KOPT-K1 (cell line): ENCODE data around the gene TCERG1L.
"Not testable (repeated sequence)": the region's sequence is repeated elsewhere in the genome, so short reads cannot be mapped to it uniquely, and the experiment has no call there.

Source experiments
- H3K27ac ChIP-seq: fragments of 200-600 bp; sonication (generic); 2 replicates; pipeline ENCODE4 v1.5.1; 2016; ENCODE audit warnings: antibody characterized with exemption, mild to moderate bottlenecking, low read depth, low read length; ENCODE audit not compliant: poor library complexity, severe bottlenecking
- H3K36me3 ChIP-seq: fragments of 200-600 bp; sonication (generic); 2 replicates; pipeline ENCODE4 v1.5.1; 2017; ENCODE audit warnings: antibody characterized with exemption, mild to moderate bottlenecking, low read length, moderate library complexity; ENCODE audit not compliant: insufficient read depth
- H3K9me3 ChIP-seq: fragments of 200-600 bp; sonication (generic); 2 replicates; pipeline ENCODE4 v1.5.1; 2017; ENCODE audit warnings: antibody characterized with exemption, low read length, mild to moderate bottlenecking; ENCODE audit not compliant: insufficient read depth, poor library complexity, severe bottlenecking

TCERG1L gene

DNA sequence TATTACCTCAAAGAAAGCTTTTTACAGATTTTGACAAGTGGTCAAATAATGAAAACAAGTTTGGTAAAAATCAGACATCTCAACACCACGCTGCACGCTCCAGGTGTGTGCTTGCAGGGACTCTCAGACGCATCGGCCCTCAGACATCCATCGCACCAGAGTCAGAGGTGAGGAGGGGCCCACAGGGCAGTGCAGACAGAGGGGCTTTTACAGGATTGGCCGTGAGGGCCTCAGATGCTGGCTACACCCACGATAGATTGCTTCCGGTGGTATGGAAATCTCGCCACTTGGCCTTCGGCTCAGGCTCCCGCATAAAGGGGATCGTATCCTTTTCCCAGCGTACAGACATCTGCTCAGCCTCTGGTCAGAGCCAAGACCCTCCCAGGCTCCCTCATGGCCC lies 72.1 kb downstream of the TCERG1L start:
- Histone ChIP-seq H3K36me3 (no peaks in the 10 kb centered on the region), H3K27ac (no peak overlapping the region), H3K9me3 (no peaks in the 10 kb centered on the region)

DNA sequence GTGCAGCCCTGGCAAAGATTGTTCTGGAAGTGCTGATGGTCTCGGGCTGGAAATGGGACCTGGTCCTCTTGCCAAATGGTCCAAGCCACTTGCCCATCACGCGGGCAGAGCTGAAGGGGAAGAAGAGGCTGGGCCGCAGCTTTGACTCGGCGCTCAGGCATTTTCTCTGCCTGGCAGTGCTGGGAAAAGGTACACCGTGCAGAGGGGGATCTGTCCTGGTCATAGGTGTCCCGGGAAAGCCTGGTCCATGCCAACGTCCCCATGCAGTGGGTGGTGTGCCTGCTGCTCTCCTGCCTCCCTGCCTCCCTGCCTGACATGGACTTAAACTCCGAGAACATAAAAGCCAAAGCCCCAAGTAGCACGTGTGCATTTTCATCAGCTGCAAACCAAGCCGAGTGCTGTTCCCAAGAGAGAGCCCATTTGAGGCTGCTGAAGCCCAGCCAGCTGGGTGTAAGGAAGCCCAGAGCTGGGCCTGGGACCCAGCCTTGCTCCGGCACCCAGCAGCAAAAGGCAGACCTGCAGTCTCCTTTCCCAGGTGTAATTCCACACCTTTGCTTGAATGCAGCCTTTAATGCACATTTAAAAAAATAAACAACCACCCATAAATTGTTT lies 72.7 kb downstream of the TCERG1L start:
- H3K27ac ChIP-seq, result no peak overlapping the region

DNA sequence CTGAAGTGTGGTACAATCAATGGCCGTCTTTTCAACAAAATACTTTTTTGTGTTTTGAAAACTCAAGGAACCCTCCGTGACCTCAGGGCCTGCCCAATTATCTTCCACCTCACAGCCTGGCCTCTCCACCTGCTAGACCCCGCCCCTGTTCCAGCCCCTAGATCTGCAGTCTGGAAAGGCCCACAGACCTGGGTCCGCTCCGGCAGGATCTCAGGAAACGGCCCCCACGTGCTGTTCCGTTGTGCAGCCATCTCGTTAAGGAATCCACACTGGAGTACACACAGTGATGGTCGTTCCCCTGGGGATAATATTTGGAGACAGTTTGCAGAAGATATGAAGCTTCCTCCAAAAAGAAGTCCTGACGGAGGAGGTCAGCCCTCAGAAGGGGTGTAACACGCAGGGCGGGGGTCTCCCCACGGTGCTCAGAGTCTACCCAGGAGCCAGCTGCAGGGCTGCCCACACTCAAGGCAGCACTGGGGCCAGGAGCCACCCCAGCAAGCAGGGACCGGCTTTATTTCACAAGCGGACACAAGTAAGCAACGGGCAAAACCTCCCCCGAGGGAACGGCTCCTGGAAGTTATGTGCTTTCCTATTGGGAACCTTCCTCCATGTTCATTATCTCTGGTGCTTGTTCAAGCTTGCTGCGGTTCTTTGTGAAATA lies 73.4 kb downstream of the TCERG1L start:
- Histone ChIP-seq H3K27ac (no peak overlapping the region), H3K9me3 (no peaks in the 10 kb centered on the region), H3K36me3 (no peaks in the 10 kb centered on the region)

More for the DNA sequence above, 72.7 kb downstream of the TCERG1L start:
- no peaks in the 10 kb centered on the region for H3K36me3 ChIP-seq
- no peaks in the 10 kb centered on the region for H3K9me3 ChIP-seq

DNA sequence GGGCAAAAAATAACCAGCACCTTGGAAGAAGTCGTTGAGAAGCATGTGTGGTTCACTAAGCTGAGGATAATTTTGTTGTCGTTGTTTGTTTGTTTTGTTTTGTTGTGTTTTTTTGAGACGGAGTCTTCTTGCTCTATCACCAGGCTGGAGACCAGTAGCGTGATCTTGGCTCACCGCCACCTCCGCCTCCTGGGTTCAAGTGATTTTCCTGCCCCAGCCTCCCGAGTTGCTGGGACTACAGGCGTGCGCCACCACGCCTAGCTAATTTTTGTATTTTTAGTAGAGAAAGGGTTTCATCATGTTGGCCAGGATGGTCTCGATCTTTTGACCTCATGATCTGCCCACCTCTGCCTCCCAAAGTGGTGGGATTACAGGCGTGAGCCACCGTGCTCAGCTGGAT lies 76.9 kb downstream of the TCERG1L start:
- H3K36me3 ChIP-seq, H3K9me3 ChIP-seq: not testable (repeated sequence)

DNA sequence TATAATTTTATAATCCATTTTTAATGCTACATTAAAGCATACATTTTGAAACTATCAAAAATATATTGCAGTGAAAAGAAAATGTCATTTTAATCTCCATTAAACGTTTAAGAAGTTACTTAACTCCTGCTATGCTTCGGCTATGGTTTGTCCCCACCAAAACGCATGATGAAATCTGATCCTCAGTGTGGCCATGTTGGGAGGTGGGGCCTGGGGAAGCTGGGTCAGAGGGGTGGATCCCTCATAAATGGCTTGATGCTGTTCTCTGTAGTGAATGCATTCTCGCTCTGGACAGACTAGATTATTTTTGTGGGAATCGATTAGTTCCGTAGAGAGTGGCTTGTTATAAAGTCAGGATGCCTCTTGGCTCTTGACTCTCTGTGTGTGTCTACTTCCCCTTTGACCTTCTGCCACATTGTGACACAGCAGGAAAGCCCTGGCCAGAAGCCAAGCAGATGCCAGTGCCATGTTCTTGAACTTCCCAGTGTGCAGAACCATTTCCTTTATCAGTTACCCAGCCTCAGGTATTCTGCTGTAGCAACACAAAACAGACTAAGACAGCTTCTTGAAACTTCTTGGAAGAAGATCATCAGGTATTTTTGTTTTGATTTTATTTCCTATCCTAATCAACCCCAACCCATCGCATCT lies 77.8 kb downstream of the TCERG1L start:
- Histone ChIP-seq H3K9me3 (no peaks in the 10 kb centered on the region), H3K27ac (no peak overlapping the region)

More for the DNA sequence above, 76.9 kb downstream of the TCERG1L start:
- H3K27ac ChIP-seq, result not testable (repeated sequence)

DNA sequence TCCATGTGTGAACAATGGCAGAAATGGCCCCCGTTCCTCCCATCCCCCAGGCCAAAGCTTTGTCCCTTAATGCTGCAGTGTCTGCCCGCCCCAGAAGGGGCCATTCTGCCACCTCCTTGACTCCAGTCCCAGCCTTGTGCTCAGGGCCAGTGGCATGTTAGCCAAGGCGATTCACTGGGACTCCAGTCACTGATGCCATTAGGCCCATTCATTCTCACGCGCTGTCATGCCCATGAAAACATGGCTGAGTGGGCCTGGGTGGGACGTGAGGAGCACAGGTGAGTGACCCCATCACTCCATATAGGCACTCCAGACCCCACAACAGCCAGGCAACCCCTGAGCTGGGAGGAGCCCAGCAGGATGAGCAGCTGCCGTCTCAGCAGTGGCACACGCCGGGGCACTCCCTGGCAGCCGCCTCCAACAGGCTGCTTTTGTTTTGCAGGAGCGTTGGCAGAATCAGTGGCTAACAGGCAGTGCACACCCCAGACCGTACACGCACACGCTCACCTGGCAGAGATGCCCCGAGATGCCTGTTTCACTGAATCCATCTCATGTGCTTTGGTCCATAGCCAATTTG lies 79.5 kb downstream of the TCERG1L start:
- Histone ChIP-seq H3K36me3 (no peaks in the 10 kb centered on the region), H3K27ac (no peak overlapping the region), H3K9me3 (no peaks in the 10 kb centered on the region)

More for the DNA sequence above, 77.8 kb downstream of the TCERG1L start:
- no peaks in the 10 kb centered on the region for H3K36me3 ChIP-seq

DNA sequence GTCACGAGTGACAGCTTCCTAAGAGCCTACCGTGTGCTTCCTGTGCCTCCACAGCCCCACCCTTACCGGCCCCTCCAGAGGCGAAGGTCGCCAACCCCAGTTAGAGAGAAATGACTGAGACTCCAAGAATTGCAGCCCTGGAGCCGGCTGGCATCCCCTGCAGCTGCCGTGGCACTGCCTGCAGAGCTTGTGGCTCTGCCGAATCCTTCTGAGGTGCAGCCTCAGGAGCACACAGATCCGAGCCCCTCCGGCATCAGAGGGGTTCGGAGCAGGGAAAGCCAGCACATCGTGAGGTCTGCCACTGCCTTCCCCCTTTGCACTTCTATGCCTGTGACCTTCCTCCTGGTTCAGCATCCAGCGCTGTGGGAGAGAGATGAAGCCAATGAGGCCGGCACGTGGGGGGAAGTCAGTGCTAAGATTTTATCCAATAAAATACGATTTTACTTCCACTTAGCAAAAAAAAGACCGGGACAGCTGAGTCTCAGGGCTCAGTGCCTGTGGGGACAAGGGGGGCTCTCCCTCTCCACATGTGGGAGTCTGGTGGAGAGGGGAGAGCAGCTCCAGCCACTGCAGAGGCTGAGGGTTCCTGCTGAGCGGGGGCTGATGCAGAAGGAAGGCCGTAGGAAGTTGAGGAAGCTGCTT lies 80.1 kb downstream of the TCERG1L start:
- no peaks in the 10 kb centered on the region for H3K36me3 ChIP-seq
- no peaks in the 10 kb centered on the region for H3K9me3 ChIP-seq
- H3K27ac ChIP-seq, result no peak overlapping the region

DNA sequence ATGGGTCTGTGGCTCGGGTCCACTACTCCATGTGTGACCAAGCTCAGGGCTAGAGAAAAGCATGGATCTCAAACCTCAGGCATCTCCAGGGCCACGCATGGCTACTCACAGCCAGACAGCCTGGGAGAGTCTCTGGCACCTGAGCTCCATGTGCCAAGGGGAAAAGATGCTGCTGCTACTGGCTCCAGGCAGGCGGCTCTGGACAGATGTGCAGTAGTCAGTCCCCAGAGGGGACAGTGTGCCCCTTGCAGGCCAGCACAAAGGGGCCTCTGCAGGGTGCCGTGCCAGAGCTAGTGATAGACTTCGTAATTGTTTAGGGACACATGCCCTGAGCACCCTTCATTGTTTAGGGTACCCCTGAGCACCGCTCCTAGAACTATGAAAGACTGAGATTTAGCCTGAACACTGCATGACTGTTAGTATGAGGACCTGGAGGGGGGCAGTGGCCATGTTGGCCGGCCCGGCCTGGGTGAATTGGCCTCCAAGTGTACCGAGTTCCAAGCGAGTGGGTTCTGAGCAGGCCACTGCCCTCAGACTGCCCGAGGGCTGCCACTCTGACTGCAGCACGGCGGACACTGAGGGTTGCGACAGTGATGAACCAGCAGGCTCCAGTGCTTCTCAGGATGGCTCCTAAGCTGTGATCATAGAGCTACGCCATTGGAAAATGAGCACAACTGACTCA lies 80.7 kb downstream of the TCERG1L start:
- no peaks in the 10 kb centered on the region for H3K9me3 ChIP-seq
- no peak overlapping the region for H3K27ac ChIP-seq
- no peaks in the 10 kb centered on the region for H3K36me3 ChIP-seq

DNA sequence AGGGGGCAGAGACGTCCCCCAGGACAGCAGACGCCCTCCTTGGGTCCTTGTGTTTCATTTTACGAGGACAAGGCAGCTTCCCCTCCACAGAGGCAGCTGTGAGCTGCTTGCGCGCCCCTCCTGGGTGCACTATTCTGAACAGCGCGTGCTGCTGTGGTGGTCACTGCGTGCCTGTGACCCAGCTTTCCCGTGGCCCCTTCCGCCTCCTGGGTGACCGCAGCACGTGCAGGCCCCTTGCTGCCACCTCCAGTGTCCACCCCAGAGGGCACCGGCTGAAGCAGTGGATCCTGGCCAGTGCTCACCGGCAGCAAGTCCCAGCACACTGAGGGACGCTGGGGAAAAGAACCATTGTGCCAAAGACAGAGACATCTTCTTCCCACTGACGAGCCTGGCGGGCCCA lies 81.4 kb downstream of the TCERG1L start:
- Histone ChIP-seq H3K36me3 (no peaks in the 10 kb centered on the region), H3K27ac (no peak overlapping the region), H3K9me3 (no peaks in the 10 kb centered on the region)

DNA sequence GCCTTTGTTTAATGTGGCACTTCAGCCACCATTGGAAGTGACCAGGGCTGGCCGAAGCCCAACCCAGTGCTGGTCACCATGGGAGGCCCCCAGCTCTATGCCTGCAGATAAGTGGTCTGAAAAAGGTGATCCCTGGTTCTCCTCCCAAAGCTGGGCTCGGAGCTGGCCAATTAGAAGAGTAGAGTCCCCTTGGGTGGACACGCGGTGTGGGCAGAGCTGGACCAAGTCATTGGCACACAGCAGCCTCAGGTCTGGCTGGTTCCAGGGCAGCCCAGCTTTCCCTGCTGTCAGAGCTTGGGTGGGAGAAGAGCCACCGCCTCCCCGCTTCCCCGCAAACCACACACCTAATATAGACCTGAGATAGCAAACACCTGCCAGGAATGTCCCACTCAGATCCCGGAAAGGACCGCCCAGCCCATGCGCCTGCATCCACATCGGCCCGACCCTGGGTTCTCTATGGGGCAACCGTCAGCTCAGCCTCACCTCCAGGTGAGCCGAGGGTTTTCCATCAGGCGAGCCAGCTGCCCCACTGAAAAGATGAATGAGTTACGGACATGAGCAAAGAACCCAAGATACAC lies 84.3 kb downstream of the TCERG1L start:
- H3K9me3 ChIP-seq, result no peaks in the 10 kb centered on the region

DNA sequence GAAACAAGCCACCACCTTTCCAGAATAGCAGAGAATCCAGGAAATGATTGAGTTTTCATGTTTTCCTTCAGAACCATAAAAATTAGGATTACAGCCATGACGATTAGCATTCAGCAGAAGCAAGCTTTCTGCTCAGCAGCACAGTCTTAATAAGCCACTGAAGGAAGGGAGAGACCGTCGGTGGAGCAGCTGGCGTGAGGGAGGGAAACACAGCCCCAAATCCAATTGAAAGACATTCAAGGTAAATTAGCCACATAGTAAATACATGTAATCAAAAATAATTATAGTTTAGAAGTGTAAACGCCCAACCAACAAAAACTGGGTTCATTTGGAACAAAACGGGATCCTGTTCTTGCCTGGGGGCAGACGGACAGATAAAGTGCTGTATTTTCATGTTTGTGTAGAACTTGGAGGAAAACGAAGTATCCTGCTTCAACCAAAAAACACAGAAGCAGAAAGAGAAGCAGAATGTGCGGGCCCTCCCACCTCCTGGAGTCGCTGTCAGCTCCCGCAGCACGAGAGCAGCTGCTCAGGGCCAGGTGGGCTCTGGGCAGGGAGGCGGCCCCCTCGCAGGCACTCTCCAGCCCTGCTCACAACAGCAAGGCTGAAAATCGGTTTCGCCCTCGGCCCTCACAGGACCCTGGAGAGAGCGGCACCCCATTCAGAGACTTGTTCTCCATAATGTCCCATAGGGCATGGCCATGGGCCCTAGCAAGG lies 84.9 kb downstream of the TCERG1L start:
- H3K9me3 ChIP-seq, result no peaks in the 10 kb centered on the region
- H3K27ac ChIP-seq, result no peak overlapping the region
- no peaks in the 10 kb centered on the region for H3K36me3 ChIP-seq

More for the DNA sequence above, 84.3 kb downstream of the TCERG1L start:
- Histone ChIP-seq H3K27ac (no peak overlapping the region), H3K36me3 (no peaks in the 10 kb centered on the region)

DNA sequence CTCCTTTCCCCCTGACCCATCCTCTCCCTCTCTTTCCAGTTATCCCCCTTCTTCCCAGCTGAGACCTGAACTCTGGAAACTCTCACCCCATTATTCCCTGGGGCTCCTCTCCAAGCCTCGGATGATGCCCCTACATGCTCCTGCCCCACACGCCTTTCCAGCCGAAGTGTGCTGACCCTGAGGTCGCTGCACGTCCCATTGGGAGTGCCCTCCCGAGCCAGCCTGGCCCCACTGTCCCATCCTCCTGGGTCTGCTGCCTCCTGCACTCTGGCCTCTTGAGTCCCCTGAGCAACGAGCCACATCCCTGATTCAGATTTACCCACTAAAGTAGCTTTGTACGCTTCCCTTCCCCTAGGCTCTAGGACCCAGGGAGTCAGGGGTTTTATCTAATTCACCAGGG lies 87.4 kb downstream of the TCERG1L start:
- H3K36me3 ChIP-seq, result no peaks in the 10 kb centered on the region
- H3K27ac ChIP-seq, result no peak overlapping the region
- H3K9me3 ChIP-seq, result no peaks in the 10 kb centered on the region

DNA sequence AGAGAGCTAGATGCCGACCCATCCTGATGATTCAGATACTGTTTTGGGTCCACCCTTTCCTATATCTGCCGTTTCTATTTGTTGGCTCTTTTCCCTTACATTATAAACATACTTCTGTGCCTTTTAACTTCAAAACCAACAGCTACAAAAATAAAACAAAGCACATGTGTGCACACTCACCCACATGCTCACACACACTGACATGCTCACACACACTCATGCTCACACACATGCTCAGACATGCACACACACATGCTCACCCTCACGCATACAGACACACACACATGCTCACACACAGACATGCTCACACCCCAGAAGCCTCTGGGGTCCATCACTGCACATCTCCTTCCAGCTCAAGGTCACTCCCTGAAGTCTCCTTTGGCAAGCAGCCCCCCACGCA lies 88.1 kb downstream of the TCERG1L start:
- Histone ChIP-seq H3K36me3 (no peaks in the 10 kb centered on the region), H3K27ac (no peak overlapping the region), H3K9me3 (no peaks in the 10 kb centered on the region)

DNA sequence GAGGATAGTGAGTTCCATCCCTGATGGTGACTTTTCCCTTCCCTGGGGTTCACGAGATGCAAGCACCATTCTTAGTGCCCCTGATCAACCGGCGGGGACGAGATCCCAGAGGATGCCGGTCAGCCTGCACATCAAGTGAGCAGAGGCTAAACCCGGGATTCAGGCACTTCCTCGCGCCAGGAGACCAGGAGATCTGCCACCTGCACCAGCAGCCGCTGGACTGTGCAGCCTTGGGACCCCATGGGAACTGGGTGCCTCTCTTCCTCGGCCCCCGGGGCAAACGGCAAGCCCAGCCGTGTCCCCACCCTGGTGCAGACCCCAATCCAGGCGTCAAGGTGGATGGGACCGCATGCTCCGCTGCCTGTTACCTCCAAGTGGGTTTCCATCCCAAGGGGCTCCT lies 88.5 kb downstream of the TCERG1L start:
- Histone ChIP-seq H3K27ac (no peak overlapping the region), H3K9me3 (no peaks in the 10 kb centered on the region), H3K36me3 (no peaks in the 10 kb centered on the region)
